Endodermal cell (in vitro differentiated cells): Measurements from ENCODE around the gene FMO4. TPM values are rescaled to one million over a fixed set of nuclear protein-coding genes. Genes with fewer than 3 reads are reported as not detected.

Experiments
- DNase-seq: peaks from one replicate; pipeline ENCODE4 v3.0.0-alpha.2; 2017
- H3K27ac ChIP-seq: 2 replicates; pipeline ENCODE4 v1.5.1; 2013; ENCODE audit warnings: mild to moderate bottlenecking, low read depth, low read length, moderate library complexity
- H3K27me3 ChIP-seq: 2 replicates; pipeline ENCODE4 v1.6.1; 2013; ENCODE audit warnings: mild to moderate bottlenecking, low read length, moderate library complexity; ENCODE audit not compliant: insufficient read depth, control insufficient read depth, poor library complexity, severe bottlenecking
- H3K36me3 ChIP-seq: 2 replicates; pipeline ENCODE4 v1.7.0; 2013; ENCODE audit warnings: mild to moderate bottlenecking, low read length, moderate library complexity; ENCODE audit not compliant: control insufficient read depth, insufficient read depth
- H3K4me1 ChIP-seq: one replicate; pipeline ENCODE4 v1.7.0; 2013; ENCODE audit warnings: low read length; ENCODE audit not compliant: control insufficient read depth, insufficient read depth
- H3K4me3 ChIP-seq: 2 replicates; pipeline ENCODE4 v1.5.1; 2013; ENCODE audit warnings: mild to moderate bottlenecking, low read length, moderate library complexity
- H3K9ac ChIP-seq: 2 replicates; pipeline ENCODE4 v1.6.1; 2013; ENCODE audit warnings: mild to moderate bottlenecking, low read length, moderate library complexity; ENCODE audit not compliant: poor library complexity, severe bottlenecking; ENCODE audit errors: extremely low read depth
- H3K9me3 ChIP-seq: 2 replicates; pipeline ENCODE4 v1.6.1; 2013; ENCODE audit warnings: mild to moderate bottlenecking, low read length, moderate library complexity; ENCODE audit not compliant: control insufficient read depth
- H3K27ac Mint-ChIP-seq: 2 replicates; pipeline ENCODE4 v1.8.0; 2020; ENCODE audit warnings: mixed read lengths
- H3K27me3 Mint-ChIP-seq: 2 replicates; pipeline ENCODE4 v1.8.0; 2021; ENCODE audit warnings: mild to moderate bottlenecking, mixed read lengths; ENCODE audit not compliant: insufficient read depth
- H3K36me3 Mint-ChIP-seq: 2 replicates; pipeline ENCODE4 v1.8.0; 2020; ENCODE audit warnings: low read depth, mixed read lengths
- H3K4me1 Mint-ChIP-seq: 2 replicates; pipeline ENCODE4 v1.8.0; 2020; ENCODE audit warnings: mixed read lengths
- H3K4me3 Mint-ChIP-seq: 2 replicates; pipeline ENCODE4 v1.8.0; 2020; ENCODE audit warnings: mild to moderate bottlenecking, moderate library complexity, mixed read lengths
- H3K9me3 Mint-ChIP-seq: 2 replicates; pipeline ENCODE4 v1.8.0; 2020; ENCODE audit warnings: mild to moderate bottlenecking, mixed read lengths
- WGBS, 2 experiments: methylation state at CpG; one replicate each; pipeline versions ENCODE4 v1.1.5 to v1.1.7; 2013; ENCODE audit warnings: missing lambda C conversion rate in 2 of 2, mixed read lengths in 1 of 2; ENCODE audit not compliant: insufficient coverage in 1 of 2, insufficient read length in 1 of 2; 5-methylcytosine and 5-hydroxymethylcytosine counted together
- total RNA-seq, 2 donors: library from RNA; stranded (reverse); fragmentation: NEBNext Ultra II Directional in 1 of 2; extraction: Animal tissue kit (Norgen Biotek cat#: 25700) in 1 of 2; gene quantifications; 2 replicates in 1 of 2; 3 replicates in 1 of 2; pipeline ENCODE4 v1.2.1, GENCODE V29; 2021
- TF ChIP-seq, protein P1 (sequence below): fragments of 200-600 bp; sonication (generic); conservative IDR thresholded peaks from 2 replicates; pipeline ENCODE4 v1.5.0; 2021; ENCODE audit warnings: antibody characterized with exemption, mild to moderate bottlenecking

Gene FMO4
- total RNA-seq, 2 donors from 2014 or later, result 2.5 to 3.5 TPM

DNA sequence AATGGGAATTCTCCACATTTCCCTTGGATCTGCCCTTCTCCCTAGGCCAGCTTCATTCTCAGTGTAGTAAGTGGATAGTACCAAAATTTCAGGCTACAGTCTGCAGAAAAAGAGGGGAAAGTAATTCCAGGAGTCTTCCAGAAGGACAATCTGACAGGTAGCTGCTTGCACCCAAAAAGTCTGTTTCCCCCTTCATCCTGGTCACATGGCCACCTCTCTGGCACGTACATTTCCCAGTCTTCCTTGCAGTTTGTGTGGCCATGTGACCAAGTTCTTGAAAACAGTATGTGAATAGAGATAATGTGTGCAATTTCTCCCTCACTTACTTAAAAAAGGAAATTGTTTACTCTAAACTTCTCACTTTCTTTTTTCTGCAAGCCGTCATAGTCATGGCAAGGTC is 14.6 kb upstream of the FMO4 start:
- Histone ChIP-seq H3K9me3 (peaks cover 10% of the 10 kb centered on the region), H3K27me3 (no peaks in the 10 kb centered on the region), H3K9ac (no peak overlapping the region), H3K36me3 (no peaks in the 10 kb centered on the region), H3K27ac (no peak overlapping the region), H3K4me3 (no peak overlapping the region), H3K4me1 (no peaks in the 10 kb centered on the region)
- no peaks in the 10 kb centered on the region for H3K27me3 Mint-ChIP-seq
- H3K9me3 Mint-ChIP-seq, result peaks cover 7% of the 10 kb centered on the region
- H3K4me1 Mint-ChIP-seq, result peaks cover 8% of the 10 kb centered on the region
- no peak overlapping the region for H3K4me3 Mint-ChIP-seq
- 93 to 100% methylated on average over 1 to 2 of the region's 2 CpGs for WGBS, 2 experiments
- no peak for DNase-seq
- TF ChIP-seq, protein P1, sequence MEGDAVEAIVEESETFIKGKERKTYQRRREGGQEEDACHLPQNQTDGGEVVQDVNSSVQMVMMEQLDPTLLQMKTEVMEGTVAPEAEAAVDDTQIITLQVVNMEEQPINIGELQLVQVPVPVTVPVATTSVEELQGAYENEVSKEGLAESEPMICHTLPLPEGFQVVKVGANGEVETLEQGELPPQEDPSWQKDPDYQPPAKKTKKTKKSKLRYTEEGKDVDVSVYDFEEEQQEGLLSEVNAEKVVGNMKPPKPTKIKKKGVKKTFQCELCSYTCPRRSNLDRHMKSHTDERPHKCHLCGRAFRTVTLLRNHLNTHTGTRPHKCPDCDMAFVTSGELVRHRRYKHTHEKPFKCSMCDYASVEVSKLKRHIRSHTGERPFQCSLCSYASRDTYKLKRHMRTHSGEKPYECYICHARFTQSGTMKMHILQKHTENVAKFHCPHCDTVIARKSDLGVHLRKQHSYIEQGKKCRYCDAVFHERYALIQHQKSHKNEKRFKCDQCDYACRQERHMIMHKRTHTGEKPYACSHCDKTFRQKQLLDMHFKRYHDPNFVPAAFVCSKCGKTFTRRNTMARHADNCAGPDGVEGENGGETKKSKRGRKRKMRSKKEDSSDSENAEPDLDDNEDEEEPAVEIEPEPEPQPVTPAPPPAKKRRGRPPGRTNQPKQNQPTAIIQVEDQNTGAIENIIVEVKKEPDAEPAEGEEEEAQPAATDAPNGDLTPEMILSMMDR, result no peak
- H3K27ac Mint-ChIP-seq, result no peak overlapping the region
- no peaks in the 10 kb centered on the region for H3K36me3 Mint-ChIP-seq

DNA sequence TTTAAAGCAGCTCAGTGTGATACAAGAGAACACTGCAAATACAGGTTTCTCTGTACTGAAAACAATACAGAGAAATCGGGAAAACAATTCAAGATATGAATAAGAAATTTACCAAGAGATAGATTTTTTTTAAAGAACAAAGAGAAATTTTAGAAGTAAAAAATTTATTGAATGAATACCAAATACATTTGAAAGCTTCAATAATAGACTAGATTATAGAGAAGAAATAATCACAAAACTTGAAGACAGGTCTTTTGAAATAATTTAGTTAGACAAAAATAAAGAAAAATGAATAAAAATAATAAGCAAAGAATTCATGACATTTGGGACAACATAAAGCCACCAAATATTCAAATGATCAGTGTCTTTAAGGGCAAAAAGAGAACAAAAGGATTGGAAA is 13.6 kb upstream of the FMO4 start:
- Histone ChIP-seq H3K27ac (no peak overlapping the region), H3K4me1 (no peaks in the 10 kb centered on the region), H3K27me3 (no peaks in the 10 kb centered on the region), H3K9me3 (peaks cover 10% of the 10 kb centered on the region), H3K9ac (no peak overlapping the region), H3K4me3 (no peak overlapping the region), H3K36me3 (no peaks in the 10 kb centered on the region)
- TF ChIP-seq, protein P1, result no peak
- no peak for DNase-seq
- Mint-ChIP-seq H3K36me3 (no peaks in the 10 kb centered on the region), H3K27me3 (peaks cover 1% of the 10 kb centered on the region), H3K9me3 (peaks cover 7% of the 10 kb centered on the region), H3K27ac (no peak overlapping the region), H3K4me3 (no peak overlapping the region), H3K4me1 (peaks cover 8% of the 10 kb centered on the region)
- WGBS, 2 experiments, result 100% methylated on average over 1 of the region's 1 CpG; no CpG with 5 or more reads in 1 of the 2 experiments

DNA sequence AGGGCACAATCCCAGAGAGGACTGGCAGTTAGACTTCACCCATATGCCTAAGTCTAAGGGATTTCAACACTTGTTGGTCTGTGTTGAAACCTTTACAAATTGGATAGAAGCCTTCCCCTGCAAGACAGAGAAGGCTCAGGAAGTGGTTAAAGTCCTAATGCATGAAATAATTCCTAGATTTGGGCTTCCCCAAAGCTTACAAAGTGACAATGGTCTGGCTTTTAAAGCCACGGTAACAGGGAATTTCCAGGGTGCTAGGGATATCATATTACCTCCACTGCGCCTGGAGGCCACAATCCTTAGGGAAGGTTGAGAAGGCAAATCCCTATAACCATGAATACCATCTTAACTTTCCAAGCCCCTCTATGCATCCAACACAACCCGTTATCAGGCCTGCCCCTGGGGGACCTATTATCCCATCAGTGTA is 3.3 kb upstream of the FMO4 start:
- Mint-ChIP-seq H3K27ac (no peak overlapping the region), H3K4me3 (no peak overlapping the region)
- no peak for DNase-seq

More for the DNA sequence above, 3.3 kb upstream of the FMO4 start:
- Histone ChIP-seq H3K36me3 (no peaks in the 10 kb centered on the region), H3K4me1 (peaks cover 7% of the 10 kb centered on the region), H3K9me3 (no peaks in the 10 kb centered on the region), H3K27ac (no peak overlapping the region), H3K9ac (no peak overlapping the region), H3K4me3 (no peak overlapping the region), H3K27me3 (no peaks in the 10 kb centered on the region)
- no peaks in the 10 kb centered on the region for H3K36me3 Mint-ChIP-seq
- no peaks in the 10 kb centered on the region for H3K27me3 Mint-ChIP-seq
- H3K9me3 Mint-ChIP-seq, result no peaks in the 10 kb centered on the region
- H3K4me1 Mint-ChIP-seq, result peaks cover 19% of the 10 kb centered on the region
- 43 to 100% methylated on average over 1 to 3 of the region's 3 CpGs for WGBS, 2 experiments
- TF ChIP-seq, protein P1, result no peak
